Forelimb muscle (tissue), 1 donor: ENCODE measurements around the gene UBE2S. TPM values are rescaled to one million over a fixed set of nuclear protein-coding genes. Genes with fewer than 3 reads are reported as not detected.
"Not testable (repeated sequence)": the region's sequence is repeated elsewhere in the genome, so short reads cannot be mapped to it uniquely, and the experiment has no call there.

Experiments used
- DNase-seq: peaks from one replicate; pipeline ENCODE4 v3.0.0-alpha.2; 2013; ENCODE audit warnings: low read depth
- polyA plus RNA-seq: library from polyadenylated mRNA; unstranded; fragments of 120-200 nt; gene quantifications from one replicate; pipeline ENCODE4 v1.2.1, GENCODE V29; 2013; ENCODE audit not compliant: insufficient read length

UBE2S gene
- polyA plus RNA-seq, 1 donor: 41.0 TPM

DNA sequence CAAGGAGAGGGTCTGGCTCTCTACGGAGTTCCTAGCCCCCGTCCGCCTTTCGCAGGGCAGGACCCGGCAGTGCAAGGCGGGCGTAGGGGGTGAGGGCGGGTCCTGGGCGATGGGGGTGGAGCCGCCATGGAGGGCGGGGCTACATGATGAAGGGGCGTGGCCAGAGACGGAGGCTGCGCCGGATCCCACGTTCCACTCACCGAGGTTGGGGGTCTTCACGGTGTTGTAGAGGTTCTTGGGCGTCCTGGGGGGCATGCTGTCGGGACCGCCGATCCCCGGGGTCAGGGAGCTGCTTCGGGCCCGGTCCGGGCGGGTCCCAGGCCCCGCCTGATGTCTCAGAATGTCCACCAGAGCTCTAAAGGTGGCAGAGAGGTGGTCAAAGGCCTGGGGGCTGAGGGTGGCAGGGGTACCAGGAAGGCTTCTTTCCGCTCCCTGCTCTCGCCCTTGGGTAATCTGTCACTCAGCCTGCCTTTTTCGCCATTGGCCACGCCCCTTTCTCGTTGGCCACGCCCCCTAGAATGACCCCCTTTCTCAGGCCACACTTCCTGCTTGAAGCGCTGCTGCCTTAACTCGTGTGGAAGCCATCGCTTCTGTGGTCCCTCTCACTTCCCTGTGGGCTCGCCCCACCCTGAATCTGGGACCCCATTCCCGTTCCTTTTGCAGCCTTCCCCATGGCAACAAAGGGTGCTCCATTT lies 33.0 kb upstream of the UBE2S start:
- DNase-seq: no peak

DNA sequence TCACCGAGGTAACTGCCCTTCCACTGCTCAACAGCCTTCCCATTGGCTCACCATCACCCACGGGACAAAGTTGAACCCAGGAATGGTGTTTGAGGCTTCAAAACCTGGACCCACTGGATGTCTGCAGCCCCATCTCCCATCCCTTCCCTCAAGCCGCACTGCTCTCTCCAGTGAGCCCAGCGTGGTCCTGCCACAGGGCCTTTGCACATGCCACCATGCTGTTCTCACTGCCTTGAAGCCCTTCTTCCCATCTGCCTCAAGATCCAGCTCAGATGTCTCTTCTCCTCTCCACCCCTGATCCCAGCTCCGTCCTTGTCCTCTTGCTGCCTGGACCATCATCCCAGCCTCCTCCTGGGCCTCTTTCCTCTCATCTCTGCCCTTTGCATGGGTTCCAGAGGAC lies 31.5 kb upstream of the UBE2S start:
- no peak for DNase-seq

DNA sequence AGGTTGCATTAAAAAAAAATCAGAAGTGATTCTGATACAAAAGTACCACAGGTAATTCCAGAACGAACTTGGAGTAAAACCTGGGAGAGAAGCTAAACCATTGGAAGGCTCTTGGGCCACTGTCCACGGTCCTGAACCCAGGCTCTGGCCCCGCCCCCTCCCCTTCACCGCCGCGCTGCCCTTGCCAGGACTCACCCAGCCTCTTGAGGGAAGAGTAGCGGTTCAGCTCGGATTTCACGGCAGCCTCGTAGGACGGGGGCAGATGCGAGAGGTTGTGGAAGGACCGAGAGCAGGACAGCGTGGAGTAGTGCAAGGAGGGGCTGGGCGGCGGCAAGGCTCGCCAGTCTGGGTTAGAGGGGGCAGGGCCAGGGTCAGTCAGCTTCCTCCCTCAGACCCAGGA lies 29.8 kb upstream of the UBE2S start:
- DNase-seq: no peak

DNA sequence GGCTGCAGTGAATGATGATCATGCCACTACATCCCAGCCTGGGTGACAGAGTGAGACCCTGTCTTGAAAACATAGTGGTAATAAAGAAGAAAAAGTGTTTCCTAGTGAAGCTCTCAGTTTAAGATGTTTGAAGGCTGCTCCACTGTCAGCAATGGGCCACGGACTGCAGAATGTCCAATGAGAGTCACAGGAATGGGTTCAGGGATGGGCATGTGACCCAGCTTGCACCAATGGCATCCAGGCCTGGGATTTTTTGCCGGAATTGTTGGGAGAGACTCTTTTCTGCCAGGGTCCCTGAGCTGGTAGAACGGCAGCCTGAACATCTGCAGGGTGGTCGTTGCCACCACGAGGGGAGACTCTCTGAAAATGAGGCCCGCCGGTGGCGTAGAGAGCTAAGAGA lies 29.3 kb upstream of the UBE2S start:
- DNase-seq: no peak

DNA sequence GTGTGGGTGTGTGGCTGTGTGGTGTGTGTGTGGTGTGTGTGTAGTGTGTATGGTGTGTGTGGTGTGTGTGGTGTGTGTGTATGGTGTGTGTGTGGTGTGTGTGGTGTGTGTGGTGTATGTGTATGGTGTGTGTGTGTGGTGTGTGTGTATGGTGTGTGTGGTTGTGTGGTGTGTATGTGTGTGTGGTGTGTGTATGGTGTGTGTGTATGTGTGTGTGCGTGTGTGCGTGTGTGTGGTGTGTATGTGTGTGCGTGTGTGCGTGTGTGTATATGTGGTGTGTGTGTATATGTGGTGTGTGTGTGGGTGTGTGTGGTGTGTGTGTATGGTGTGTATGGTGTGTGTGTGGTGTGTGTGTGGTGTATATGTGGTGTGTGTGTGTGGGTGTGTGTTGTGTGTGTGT lies 27.4 kb upstream of the UBE2S start:
- DNase-seq: no peak

DNA sequence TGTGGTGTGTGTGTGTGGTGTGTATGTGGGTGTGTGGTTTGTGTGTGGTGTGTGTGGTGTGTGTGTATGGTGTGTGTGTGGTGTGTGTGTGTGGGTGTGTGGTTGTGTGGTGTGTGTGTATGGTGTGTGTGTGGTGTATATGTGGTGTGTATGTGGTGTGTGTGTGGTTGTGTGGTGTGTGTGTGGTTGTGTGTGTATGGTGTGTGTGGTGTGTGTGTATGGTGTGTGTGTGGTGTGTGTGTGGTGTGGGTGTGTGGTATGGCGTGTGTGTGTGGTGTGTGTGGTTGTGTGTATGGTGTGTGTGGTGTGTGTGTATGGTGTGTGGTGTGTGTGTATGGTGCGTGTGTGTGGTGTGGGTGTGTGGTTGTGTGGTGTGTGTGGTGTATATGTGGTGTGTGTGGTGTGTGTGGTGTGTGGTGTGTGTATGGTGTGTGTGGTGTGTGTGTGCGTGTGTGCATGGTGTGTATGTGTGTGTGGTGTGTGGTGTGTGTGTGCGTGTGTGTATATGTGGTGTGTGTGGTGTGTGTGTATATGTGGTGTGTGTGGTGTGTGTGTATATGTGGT lies 26.9 kb upstream of the UBE2S start:
- DNase-seq: no peak

DNA sequence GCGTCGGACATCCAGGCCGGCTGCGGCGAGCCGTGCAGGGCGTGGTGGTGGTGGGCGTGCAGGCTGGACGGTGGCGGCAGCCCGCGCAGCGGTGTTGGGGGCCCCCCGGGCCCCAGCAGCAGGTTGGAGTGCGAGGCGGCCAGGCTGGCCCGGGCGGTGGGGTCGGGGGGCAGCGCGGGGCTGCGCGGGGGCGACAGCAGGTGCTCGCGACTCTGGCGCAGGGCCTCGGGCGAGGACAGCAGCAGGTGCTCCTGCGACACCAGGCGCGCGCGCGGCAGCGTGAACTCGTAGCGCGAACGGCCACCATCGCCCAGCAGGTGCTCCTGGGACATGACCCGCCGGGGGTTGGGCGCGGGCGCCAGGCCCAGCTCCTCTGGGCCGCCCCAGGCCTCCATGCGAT lies 25.7 kb upstream of the UBE2S start:
- no peak for DNase-seq

DNA sequence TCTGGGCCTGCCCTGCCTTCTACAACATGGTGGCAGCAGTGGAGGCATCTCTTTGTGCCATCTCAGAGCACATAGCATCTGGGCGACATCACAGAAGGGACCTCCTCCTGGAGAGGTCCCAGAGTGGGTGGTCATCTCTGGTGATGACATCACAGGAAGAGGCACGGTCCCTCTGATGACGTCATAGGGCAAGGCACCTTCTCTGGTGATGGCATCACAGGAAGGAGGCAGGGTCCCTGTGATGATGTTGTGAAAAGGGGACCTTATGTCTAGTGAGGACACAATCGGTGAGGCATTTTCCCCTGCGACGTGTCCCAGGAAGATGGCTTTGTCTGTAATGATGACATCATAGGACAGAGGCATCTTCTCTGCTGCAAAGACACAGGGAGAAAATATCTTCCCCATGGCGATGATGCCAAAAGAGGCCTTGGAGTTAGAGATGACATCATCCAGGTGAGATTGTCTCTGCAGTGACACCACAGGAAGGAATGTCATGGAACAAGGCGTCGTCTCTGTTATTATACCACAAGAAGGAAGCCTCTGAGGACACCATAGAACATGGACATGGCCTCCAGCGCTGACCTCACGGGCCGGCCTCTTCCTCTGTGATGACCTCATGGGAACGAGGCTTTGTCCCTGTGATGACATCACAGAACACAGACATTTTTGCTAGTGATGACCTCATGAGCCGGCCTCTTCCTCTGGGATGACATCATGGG lies 24.8 kb upstream of the UBE2S start:
- no peak for DNase-seq

DNA sequence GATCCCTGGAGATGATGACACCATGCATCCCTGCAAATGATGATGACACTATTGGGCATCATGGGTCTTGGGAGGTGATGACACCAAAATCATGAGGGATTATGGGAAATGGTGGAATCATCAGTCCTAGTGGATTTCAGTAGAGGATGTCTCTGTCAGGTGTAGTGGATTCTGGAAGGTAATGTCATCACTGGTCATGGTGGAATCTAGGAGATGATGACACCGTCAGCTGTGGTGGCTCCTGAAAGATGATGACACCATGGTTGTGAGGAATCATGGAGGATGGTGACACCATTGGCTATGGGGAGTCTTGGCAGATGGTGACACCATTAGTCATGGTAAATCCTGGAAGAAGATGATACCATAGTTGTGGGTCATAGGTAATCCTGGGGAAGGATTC lies 23.6 kb upstream of the UBE2S start:
- DNase-seq: no peak

DNA sequence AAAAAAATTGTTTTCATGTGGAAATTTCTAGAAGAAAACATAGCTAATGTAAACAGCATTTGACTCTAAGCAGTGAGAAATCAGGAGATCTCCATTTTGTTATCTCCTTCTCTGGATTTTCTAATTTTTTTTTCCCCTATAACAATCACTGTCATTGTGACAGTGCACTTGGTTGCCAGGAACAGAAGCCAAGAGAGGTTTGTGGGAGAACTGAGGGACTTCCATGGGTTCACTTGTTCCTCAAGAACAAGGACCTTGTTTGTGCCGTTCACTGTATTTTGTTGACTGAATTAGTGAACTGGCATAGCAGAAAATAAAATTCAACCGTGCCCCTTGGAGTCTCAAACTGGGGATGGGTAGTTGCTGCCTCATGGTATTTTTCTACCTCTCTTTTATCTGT lies 18.5 kb upstream of the UBE2S start:
- no peak for DNase-seq

DNA sequence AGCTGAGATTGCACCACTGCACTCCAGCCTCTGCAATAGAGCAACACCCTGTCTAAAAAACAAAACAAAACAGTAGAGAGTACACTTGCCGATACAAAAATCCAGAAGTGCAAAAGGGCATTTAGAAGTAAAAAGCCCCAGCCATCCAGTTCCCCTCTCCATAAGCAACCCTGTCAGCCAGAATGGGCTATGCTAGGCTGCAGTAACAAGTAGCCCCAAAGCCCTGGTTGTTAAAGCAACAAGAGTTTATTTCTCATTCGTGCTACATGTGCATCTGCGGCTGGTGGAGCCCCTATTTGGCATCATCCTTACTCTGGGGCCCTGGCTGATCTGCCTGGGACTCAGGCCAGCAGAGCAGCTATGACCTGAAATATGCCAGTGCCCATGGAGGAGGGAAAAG lies 16.9 kb upstream of the UBE2S start:
- no peak for DNase-seq

DNA sequence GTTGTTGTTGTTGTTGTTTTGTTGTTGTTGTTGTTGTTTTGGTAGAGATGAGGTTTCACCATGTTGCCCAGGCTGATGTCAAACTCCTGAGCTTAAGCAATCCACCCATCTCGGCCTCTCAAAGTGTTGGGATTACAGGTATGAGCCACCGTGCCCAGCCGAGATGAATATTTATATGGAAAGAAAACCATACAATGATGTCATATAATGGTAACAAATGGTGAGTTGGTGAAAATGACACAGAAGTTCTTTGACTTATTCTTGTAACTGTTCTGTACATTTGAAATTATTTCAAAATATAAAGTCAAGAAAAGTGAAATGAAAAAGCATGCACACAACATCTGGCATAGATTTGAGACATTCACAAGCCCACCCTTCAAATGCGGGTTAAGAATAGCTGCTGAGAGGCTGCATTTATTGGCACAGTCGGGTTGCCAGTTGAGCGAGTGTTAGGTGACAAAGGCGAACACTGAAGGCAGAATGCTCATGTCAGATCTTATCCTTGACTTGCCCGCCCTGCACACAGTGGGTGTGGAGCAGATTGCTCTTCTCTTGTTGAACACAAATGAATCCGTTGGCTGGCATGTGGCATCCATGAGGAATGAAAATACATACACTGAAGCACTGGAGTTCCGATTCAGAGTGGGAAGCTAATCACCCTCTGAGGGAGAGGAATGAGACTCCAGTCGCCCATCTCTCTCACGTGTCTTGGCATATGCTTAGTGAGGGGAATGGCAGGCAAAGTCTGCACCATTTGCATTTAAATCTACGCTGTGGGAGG lies 15.8 kb upstream of the UBE2S start:
- no peak for DNase-seq

DNA sequence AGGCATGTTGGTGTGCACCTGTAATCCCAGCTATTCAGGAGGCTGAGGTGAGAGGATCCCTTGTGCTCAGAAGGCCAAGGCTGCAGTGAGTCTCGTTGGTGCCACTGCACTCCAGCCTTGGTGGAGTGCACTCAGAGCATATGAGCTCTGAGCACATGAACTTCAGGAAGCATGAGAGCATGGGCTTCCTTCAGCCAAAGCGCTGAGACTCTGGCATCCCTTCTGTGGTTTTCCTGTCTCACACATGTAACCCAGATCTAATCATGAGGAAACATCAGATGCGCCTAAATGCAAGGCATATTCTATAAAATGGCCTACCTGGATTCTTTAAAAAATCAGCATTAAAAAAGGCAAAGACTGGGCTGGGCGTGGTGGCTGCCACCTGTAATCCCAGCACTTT lies 13.7 kb upstream of the UBE2S start:
- DNase-seq: not testable (repeated sequence)

DNA sequence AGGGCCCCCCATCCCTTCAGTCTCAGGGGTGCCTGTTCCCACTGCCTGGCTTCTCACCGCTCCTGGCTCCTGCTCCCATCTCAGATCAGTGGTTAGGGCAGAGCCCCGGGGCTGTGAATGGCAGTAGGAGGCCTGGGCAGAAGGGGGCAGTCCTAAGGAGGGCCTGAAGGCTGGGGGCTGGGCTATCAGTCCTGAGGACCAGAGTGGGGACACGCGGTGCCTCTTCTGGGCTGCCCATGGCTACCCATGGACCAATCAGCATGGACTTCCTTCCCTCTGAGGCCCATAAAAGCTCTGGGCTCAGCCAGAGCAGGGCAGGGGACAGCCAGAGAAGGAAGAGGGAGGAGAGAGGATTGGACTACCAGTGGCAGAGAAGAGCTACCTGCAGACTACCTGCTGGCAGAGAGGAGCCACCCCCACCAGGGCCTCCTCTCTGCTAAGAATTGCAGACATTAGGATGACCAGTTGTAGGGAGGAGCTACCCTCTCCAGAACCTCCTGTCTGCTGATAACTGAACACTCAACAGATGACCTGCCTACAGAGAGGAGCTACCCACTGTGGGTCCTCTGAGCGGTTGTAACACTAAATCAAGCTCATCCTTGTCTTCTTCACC lies 12.1 kb upstream of the UBE2S start:
- DNase-seq: no peak

DNA sequence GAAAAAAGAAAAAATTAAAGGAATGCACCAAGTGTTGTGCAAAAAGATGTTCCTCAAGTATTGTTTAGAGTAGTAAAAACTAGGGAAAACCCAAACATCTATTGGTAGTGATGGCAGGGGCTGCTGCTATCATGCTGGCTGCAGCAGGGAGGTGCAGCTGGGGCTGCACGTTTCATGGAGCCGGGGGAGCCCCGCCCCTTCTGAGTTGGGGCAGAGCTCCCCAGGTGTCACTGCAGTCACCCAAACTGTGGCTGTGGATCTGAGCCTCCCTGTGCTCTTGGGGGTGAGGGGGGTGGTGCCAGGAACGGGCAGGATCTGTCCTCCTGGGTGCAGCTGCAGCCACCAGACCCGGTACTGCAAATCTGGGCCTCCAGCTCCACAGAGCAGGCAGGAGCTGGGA lies 11.5 kb upstream of the UBE2S start:
- DNase-seq: no peak

DNA sequence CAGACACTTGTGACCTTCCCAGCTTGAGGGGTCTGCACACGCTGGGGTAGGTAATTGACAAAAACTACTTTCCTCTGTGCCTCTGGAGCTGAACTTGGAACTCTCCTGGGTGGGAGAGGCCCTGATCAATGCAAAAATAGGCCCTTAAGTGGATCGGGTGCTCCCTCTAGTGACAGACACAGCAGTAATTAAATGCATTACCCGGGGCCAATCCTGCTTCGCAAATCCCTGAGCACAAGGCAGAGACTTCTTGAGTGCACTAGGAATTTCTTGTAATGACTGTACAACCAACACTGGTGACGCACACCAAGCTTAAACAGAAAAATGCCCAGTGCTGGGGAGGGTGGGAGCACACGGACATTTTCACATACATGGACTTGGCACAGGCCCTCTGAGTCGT lies 10.6 kb upstream of the UBE2S start:
- DNase-seq: peak; percentile 60

DNA sequence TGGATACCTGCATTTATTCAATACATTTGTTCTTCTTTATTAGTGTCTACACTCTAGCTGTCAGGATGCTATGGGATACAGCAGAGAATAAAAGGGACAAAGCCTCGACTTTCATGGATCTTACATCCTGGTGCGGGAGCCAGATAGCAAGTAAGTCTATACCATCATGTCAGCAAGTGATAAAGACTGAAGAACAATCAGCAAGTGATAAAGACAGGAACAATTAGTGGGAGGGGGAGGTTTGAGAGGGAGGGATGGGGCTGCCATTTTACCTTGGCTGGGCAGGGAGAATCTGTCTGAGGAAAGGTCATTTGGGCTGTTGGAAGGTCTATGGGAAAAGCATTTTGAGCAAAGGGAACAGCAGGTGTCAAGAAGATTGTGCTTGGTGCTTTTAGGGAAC lies 2.6 kb upstream of the UBE2S start:
- DNase-seq: no peak

DNA sequence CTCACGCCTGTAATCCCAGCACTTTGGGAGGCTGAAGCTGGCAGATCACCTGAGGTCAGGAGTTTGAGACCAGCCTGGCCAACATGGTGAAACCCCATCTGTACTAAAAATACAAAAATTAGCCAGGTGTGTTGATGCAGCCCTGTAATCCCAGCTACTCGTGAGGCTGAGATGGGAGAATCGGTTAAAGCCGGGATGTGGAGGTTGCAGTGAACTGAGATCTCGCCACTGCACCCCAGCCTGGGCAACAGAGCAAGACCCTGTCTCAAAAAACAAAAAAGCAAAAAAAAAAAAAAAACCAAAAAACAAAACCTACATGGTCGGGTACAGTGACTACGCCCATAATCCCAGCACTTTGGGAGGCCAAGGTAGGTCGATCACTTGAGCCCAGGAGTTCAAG lies 1.6 kb upstream of the UBE2S start:
- not testable (repeated sequence) for DNase-seq

DNA sequence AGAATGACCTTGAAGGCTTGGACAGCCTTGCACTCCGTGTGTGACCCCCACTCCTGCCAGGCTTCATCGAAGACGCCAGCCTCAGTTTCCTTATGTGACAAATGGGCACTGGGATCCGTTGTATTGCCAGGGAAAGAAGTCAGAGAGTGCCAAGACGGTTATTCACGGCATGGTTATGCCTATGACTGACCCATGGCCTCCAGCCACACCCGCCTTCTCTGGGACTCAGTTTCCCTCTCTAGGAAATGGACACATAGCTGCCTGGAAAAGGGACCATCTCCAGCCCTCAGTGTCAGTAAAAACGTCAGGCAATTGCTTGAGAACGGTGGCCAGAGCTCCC lies 915 bp upstream of the UBE2S start:
- no peak for DNase-seq

DNA sequence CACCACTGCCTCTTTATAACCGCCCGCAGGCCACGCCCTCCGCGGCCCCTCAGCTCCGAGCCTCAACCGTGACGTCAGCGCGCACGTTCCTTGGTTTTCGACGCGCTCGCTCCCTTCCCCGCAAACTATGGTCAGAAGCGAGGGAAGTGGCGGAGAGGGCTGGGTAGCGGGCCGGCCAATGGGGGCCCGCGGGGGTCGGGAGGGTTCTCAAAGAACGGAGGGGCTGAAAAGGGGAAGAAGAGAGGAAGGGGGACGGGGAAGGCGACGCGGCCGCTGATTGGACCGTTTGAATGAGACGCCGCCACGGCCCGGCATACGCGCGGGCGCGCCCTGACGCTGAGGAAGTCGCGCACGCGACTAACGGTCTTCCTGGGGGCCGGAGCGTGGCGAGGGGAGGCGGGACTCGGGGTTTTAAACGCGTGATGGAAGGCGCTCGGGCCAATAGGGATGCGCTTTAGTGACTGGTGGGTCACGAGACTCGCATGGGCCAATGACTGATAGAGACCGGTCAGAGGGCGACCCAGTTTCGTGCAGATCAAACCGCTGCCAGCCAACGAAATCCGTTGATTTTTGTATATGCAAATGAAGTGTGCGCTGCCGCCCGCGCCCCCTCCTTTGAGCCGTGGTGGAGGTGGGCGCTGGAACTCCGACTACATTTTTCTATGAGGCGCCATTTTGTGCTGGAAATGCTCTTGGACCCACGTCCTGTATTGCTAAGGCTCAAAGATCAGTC lies 378 bp upstream of the UBE2S start:
- peak; percentile 97 for DNase-seq

DNA sequence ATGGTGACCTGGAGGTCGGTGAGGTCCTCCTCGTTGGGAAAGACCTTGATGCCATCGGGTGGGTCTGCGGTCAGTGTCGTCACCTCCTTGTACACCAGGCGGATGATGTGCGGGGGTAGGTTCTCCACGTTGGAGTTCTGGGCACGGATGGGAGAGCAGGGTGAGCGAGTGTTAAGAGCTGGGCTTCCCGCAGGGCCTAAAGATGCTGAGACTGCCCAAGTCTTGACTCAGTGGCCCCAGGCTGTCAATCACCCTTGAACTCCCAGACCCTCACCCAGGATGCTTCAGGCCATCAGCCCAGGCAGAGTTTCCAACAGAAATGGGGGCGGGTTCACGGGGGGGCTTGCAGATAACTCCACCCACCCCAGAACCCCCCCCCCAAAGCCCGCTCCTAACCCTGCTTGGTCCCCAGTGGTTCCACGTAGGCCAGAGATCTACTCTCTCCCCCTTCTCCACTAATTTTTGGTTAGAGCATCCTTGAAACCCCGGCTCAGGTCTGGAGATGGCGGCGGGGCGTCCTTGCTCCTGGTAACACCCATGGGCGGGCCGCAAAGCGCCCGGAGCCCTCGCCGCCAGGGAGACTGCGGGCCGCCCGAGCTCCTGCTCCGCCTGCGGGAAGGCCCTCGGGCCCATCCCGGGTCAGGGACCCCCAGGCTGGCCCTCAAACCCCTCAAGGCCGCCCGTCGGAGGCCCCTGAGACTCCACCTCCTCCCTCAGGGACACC lies 600 bp downstream of the UBE2S start:
- no peak for DNase-seq
